ENCODE measurements around the gene LRTM2. TPM values are rescaled to one million over a fixed set of nuclear protein-coding genes. Genes with fewer than 3 reads are reported as not detected.

The LRTM2 gene
- total RNA-seq, 1 experiment from 2014 or later: 0.07 TPM

GRCh38 chr12:1797991-1798640 is 22.2 kb upstream of the LRTM2 start:
- DNase-seq (ENCODE audit: low read depth, low spot score) (no peak), ATAC-seq (no peak)
- RAD21 ChIA-PET (ENCODE audit: low non-redundant PET in 1 of 2, low total read pairs in 2 of 2, uncharacterized antibody in 2 of 2, unreplicated experiment in 2 of 2): no interaction called here
- Histone ChIP-seq H3K36me3 (ENCODE audit: control insufficient read depth in 1 of 2, insufficient read depth in 2 of 2, low read length in 2 of 2) (no peaks in the 10 kb centered on the region), H3K9me2 (ENCODE audit: insufficient read depth) (no peaks in the 10 kb centered on the region), H3K4me1 (ENCODE audit: control insufficient read depth in 1 of 2, insufficient read depth in 2 of 2, low read length in 2 of 2) (peaks cover 3 to 20% of the 10 kb centered on the region in 2 experiments; a peak in 3 of 4 replicates), H3K9me3 (ENCODE audit: control insufficient read depth in 1 of 2, insufficient read depth in 1 of 2, low read depth in 1 of 2, low read length in 2 of 2) (no peaks in the 10 kb centered on the region), H3K4me2 (ENCODE audit: low read length) (0 out of 2 replicates have a peak overlapping the region, but pooled peaks have one; percentile 99), H4K20me1 (ENCODE audit: insufficient read depth) (no peaks in the 10 kb centered on the region), H3K4me3 (replicated peaks in 1 of 2; ENCODE audit: low read depth in 1 of 2, low read length in 2 of 2) (no peak overlapping the region), H2AFZ (ENCODE audit: low read depth, low read length, poor library complexity, severe bottlenecking) (no peak overlapping the region), H3K79me2 (ENCODE audit: insufficient read depth, low read length) (no peaks in the 10 kb centered on the region), H3K9ac (ENCODE audit: low read length) (no peak overlapping the region), H3K27me3 (ENCODE audit: insufficient read depth, low read length) (no peaks in the 10 kb centered on the region), H3K27ac (ENCODE audit: low read depth, low read length) (peak overlapping the region; percentile 22; the same call in 1 of the 2 replicates)
- intact Hi-C loops (cut with micrococcal nuclease): loop anchor here (2.0 to 5.0 kb wide), 3 partner anchors 237 to 784 kb away; no protein-coding TSS in a partner anchor
- no TSS peak for BruUV-seq (replicated peaks)
- CTCF ChIA-PET: interaction anchor here (3.0 kb wide), 1 partner anchor 142 kb away, joined by 13 read pairs; no protein-coding TSS in a partner anchor
- TF ChIP-seq EZH2phosphoT487 (IDR thresholded peaks at IDR 0.05; ENCODE audit: borderline replicate concordance) (no peak), ELF1 (IDR thresholded peaks at IDR 0.05; ENCODE audit: borderline replicate concordance, low read depth) (no peak), SRF (IDR thresholded peaks at IDR 0.05; ENCODE audit: low read depth) (no peak), SIN3A (IDR thresholded peaks at IDR 0.05; ENCODE audit: low read depth) (no peak), REST (IDR thresholded peaks at IDR 0.05; ENCODE audit: low read depth) (no peak), ZNF274 (IDR thresholded peaks at IDR 0.05; ENCODE audit: low read depth, low read length) (no peak), JUND (IDR thresholded peaks at IDR 0.05) (no peak), CEBPB (IDR thresholded peaks at IDR 0.05; ENCODE audit: low read depth) (no peak), CBX3 (IDR thresholded peaks at IDR 0.05; ENCODE audit: low read depth) (no peak), ATF3 (IDR thresholded peaks at IDR 0.05) (no peak), TCF7L2 (IDR thresholded peaks at IDR 0.05; ENCODE audit: borderline replicate concordance, extremely low read depth, insufficient read depth, insufficient read length) (no peak), ZBTB33 (IDR thresholded peaks at IDR 0.05; ENCODE audit: extremely low read depth, insufficient replicate concordance, low read length) (no peak), POLR2AphosphoS5 (IDR thresholded peaks at IDR 0.05; ENCODE audit: low read depth, low read length) (no peak), EZH2 (IDR thresholded peaks at IDR 0.05) (no peak), FOSL1 (IDR thresholded peaks at IDR 0.05; ENCODE audit: low read depth) (no peak), EGR1 (IDR thresholded peaks at IDR 0.05; ENCODE audit: low read depth) (no peak), SP1 (IDR thresholded peaks at IDR 0.05; ENCODE audit: low read depth) (no peak), ZFX (IDR thresholded peaks at IDR 0.05) (no peak)
- POLR2A ChIA-PET: no interaction called here
